ENCODE measurements around the gene RABL6.
A peak's percentile ranks its signal among the peaks of the same experiment; 100 is the strongest.
"Not testable (repeated sequence)": the region's sequence is repeated elsewhere in the genome, so short reads cannot be mapped to it uniquely, and the experiment has no call there.

Gene RABL6

DNA sequence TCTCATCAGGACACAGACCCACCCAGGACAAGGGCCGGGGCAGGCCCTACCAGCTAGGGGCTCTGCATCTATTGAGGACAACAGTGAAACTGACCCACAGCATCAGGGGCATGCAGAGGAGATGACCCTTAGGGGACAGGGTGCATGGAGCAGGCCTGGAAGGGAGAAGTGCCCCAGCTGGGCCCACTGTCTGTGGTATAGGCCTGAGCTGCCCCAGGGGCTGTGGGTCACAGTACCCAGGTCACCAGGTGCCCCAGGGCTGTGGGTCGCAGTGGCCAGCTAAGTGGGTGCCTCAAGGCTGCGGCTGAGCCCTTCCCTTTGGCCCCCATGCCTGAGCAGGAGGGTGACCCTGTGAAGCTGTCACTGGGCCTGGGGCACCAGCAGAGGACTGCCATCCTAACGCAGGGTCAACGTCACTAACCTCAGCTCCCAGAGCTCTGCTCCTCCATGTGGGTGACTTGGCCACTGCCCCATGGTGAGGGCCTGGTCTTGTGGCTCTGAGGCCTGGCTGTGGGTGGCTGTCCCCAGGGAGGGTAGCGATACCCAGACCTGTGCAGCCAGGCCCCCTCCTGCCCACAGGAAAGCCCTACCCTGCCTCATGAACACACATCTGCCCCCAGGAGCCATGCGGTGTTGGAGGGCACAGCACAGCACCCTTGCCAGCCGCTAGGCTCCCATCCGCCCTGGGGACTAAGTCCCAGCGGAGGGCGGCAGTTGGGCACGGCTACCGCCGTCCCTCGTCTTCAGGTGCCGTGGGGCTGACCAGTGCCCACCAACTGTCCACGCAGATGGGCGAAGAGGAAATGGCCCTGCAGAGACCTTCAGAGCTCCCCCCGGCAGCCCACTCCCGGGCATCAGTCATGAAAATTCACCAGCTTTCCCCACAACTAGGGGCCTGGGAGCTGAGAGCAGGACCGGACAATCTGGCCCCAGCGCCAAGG, 53.5 kb downstream of the RABL6 start:
- DNase-seq: no peak

DNA sequence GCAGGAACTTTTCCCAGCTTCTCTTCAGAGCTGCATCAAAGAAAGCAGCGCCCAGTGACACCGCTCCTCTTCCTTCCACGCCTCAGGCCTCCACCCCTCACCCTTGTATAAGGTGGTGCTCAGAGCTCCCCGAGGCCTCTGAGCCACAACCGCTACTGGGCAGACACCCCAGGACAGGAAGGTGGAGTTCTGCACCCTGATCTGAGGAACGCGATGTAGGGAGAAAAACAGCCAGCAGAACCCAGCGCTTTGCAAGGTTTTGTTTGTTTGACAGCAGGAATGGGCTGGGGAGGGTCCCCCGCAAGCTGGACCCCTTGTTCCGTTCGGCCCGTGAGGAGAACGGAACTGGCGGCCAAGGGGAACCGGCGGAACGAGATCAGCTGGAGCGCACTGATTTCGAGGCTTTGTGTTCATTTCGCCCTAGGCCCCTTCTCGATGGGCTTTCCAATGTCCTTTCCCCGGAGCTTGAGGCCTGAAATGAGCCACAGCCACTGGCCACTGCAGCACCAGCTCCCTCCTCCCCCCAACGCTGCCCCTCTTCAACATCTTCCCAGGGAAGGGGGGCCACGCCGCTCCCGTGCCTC, 54.2 kb downstream of the RABL6 start:
- DNase-seq: no peak

DNA sequence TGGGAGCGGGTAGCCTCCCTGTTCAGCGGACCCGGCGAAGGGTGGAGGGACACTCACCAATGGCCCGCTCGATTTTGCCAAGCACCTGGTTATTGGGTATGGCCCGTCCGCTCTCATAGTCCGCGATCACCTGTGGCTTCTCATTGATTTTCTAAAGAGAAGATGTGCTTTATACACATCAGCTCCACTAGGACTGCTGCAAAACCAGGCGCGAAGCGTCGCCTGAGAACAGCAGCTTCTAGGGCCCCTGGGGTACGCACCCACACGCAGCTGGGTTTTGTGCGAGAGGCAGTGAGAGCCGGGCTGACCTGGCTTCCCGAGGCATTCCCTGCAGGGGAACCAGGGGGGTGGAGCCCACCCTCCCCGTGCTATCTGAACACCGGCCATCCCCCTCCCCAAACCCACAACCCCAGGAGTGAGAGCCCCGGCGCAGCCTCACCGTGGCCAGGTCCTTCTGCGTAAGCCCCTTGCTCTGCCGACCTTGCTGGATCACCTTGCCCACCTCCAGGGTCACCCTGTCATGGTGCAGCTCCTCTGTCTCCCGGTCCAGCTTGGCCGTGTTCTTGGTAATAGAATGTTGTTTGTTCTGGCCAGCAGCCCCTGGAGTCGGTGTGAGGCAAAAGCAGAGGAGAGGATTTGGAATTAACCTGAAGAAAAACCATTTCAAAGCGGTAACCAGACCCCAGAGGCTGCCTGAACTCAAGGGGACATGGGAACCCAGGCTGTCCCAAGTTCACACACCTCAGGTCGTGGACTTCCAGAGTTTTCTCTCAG, 55.3 kb downstream of the RABL6 start:
- DNase-seq: no peak

DNA sequence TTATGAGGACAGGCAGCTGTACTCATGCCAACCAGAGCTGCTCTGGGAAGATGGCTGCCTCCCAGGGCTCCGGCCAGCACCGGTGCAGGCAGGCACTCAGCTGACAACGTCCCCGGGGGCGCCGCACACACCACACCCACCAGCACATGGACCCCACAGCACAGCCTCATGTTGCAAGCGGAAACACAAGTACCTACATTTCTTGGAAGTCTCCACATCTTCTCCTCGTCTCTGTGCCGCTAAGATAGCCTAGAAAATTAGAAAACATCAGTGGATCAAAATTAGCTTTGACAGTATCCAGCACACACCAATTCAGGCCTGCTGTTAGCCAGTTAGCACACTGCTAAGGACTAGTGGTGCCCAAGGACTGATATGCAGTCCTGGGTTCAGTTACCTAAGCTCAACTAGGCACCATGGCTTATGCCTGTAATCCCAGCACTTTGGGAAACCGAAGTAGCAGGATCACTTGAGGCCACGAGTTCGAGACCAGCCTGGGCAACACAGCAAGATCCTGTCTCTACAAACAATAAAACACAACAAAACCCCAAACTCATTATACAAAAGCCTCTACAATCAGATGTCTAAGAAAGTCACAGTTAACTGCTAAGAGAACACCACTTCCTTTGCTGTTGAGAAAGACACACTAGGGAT, 56.0 kb downstream of the RABL6 start:
- no peak for DNase-seq

DNA sequence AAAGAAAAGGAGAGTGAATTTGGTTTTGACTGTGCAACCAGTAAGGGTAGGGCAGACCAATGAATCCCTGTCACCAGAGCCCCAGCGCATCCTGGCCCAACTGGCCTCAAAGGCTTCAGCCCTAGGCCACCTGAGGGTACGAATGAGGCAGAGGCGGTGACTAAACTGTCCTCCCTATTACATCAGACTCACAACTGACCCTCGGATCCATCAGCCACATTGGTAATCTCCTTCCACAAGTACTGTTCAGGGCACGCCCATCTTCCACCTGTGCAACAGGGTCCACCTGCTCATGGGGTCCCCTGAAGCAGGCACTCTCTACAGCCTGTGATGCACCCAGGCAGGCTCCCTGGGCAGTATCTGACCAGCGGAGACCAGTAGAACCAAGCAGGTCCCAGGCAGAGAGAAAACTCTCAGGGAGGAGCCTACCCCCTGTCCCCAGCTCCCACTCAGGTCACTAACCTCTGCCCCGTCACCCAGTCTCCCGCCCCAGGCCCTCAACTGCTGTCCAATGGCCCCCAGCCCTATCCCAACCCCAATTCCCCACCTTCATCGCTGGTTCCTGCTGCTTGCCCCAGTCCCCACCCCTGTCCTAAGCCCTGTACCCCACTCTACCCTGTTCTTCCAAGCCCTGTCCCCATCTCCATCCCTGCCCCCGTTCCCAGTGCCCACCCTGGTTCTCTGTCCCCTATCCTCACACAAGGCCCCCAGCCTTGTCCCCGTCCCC, 57.5 kb downstream of the RABL6 start:
- DNase-seq: no peak

DNA sequence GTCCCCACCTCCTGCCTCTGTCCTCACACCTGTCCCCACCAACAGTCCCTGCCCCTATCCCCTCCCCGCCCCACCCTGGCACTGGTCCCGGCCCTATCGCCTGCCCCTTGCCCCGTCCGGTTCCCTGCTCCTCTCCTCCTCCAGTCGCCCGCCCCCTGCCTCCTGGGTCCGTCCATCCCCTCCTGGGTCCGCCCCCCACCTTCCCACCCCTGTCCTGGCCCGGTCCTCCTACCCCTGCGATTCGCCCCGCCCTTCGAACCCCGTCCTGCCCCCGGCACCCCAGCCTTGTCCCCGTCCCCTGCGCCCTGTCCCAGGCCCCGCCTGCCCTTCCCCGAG, 58.0 kb downstream of the RABL6 start:
- DNase-seq: no peak

DNA sequence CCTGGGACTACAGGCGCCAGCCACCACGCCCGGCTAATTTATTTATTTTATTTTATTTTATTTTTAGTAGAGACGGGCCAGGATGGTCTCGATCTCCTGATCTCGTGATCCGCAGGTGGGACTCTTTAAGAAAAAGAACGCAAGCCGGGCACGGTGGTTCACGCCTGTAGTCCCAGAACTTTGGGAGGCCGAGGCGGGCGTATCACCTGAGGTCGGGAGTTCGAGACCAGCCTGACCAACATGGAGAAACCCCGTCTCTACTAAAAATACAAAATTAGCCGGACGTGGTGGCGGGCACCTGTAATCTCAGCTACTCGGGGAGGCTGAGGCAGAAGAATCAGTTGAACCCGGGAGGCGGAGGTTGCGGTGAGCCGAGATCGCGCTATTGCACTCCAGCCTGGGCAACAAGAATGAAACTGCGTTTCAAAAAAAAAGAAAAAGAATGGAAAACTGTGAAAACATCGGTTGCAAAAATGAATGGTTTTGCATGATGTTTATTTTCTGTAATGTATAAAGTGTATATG, 59.2 kb downstream of the RABL6 start:
- DNase-seq: not testable (repeated sequence)

DNA sequence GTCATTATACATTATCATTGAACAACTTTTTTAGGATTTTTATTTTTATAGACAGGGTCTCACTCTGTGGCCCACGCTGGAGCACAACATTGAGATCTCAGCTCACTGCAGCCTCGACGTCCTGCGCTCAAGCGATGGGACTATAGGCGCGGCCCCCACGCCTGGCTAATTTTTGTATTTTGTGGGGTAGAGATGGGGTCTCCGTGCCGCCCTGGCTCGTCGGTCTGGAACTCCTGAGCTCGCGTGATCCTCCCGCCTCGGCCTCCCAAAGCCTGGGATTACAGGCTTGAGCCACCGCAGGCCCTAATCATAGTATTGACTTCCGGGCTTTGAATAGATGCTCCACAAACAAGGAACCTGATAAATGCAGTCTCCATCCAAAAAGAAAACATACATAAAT, 59.7 kb downstream of the RABL6 start:
- no peak for DNase-seq

DNA sequence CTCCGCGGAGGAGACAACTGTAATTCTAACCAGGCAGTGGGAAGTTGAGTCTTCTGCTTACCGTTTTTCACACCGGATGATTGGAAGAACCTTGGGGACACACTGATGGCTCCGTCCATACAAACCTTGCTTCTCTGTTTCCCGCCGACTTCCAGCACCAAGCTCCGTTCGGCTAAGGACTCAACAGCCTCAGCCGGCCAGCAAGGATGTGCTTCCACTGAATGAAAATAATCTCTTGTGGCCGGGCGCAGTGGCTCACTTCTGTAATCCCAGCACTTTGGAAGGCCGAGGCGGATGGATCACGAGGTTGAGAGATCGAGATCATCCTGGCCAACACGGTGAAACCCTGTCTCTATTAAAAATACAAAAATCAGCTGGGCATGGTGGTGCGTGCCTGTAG, 60.2 kb downstream of the RABL6 start:
- DNase-seq: no peak

DNA sequence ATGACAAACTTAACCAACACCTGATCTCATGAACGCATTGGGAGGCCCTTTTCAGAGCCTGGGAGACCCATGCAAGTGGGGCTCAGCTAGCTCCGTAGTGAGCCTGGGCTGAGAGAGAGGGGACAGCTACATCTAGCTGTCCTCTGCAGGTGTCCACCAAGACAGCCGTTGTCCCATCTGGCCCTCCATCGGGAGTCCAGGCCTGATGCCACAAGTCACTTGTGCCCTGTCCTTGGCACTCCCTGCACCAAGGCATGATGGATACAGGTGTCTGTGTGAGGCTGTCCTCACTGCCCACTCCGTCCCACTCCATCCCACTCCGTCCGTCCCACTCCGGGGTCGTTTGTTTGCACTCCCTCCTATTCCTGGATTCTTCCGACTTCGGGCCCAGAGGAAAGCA, 60.9 kb downstream of the RABL6 start:
- no peak for DNase-seq

DNA sequence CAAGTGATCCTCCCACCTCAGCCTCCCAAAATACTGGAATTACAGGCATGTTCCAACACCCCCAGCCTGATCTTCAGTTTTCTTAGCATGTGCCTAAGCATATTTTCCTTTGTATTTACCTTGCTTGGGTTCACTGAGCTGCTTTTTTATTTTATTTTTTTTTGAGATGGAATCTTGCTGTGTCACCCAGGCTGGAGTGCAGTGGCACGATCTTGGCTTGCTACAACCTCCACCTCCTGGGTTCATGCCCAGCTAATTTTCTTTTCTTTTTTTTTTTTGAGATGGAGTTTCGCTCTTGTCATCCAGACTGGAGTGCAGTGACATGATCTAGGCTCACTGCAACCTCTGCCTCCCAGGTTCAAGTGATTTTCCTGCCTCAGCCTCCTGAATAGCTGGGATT, 61.9 kb downstream of the RABL6 start:
- not testable (repeated sequence) for DNase-seq

DNA sequence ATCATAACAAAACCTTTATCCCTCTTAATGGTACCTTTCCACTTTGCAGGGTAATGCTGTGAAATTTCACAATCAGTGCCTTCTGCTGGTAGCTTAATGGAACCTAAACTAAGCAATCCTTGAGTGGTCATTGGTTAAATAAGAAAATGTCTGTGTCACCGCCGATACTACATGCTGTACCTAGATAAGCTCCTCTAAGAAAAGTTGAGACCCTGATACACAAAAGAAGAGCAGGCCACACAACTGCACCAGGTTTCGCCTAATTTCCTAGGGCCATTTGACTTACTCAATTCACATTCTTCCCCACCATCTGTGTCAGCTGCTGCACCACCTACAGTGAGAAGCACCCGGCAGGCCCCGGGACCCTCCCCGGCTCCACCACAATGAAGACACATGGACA, 67.4 kb downstream of the RABL6 start:
- DNase-seq: no peak

DNA sequence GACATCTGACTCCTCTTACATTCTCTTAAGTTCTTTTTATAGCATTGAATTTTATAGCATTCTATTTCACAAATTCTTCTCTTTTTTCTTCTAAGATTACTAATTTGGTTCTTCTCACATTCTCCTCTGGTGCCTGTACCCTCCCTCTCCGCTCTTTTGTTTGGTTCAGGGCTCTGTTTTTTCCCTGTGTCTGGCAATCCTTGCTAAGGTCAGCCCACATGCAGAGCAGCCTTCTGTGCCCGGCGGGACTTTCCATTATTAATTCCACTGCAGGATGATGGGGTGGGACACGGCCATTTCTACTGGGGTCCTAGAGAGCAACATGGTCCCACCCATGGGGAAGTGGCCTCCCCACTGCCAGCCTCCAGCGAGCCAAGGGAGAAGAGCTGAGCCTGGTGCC, 68.7 kb downstream of the RABL6 start:
- DNase-seq: no peak

DNA sequence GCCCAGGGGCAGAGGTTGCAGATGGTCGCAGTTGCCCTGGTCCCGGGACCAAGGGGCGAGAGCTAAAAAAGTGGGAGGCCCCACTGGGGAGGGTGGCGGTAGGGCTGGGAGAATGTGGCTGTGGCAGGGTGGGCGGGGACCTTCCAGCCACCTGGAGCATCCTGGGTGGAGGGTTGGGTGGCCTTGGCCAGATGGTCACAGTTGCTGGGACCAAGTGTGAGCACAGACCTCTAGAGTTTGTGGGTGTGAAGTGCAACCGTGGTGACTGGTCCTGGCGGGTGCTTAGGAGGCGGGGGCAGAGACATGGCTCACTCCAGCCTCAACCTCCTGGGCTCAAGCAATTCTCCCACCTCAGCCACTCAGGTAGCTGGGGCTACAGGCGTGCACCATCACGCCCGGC, 72.9 kb downstream of the RABL6 start:
- no peak for DNase-seq

DNA sequence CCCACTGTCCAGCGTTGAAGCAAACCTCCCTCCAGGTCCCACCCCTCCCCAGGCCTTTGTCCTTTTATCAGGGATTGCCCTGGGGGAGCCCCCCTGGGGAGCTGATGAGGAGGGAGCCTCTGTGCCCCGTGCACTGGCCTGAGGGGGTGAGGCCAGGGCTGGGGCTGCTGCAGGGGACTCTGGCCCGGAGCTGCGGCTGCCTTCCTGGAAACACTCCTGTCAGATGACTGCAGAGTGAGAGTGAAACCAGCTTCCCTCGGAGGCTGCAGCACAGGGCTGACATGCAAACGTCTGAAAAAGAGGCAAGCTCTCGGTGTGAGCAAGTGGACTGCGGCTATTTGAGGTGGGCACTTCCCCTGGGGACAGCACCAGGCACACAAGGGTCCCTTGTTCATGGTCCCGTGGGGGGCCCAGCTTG, 74.0 kb downstream of the RABL6 start:
- DNase-seq: no peak

DNA sequence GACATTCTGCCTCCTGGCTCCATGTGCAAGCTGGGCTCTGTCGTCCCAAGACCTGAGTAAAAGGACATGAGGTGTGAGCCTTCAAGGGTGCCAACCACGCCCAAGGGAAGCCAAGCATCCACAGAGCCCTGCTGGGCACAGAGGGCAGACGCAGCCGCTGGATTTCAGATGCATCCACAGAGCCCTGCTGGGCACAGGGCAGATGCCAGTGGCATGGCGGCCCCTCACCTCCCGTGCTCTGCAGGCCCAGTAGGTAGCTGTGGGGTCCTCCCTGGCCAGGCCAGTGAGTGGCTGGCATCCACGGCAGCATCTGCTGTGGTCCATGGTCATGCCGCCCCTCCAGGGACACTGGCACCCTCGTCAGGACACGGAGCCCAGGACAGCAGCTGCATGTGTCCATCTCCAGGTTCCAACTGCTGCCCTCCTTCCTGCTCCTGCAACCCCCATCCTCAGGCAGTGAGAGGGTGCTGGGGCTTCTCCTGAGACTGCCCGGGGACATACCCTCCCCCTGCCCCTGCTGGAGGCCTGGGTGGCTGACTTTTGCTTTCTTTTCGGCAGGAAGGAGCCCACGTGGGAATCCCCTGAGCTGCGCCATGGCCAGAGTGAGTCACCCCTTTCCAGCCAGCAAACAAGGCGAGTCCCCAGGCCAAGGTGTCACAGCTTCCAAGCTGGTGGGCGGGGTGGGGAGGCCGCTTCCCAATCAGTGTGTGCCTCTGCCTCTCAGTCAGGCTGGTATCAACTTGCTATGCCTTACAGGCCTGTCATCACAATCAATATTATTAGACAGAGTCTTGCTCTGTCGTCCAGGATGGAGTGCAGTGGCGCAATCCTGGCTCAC, 74.6 kb downstream of the RABL6 start:
- no peak for DNase-seq

DNA sequence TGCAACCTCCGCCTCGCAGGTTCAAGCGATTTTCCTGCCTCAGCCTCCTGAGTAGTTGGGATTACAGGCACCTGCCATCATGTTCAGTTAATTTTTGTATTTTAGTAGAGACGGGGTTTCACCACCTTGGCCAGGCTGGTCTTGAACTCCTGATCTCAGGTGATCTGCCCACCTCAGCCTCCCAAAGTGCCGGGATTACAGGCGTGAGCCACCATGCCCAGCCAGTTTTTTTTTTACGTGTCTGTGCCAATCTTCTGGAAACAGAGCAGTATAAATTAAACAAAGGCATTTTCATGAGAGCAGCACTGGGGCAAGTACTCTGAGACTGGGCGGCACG, 75.2 kb downstream of the RABL6 start:
- DNase-seq: not testable (repeated sequence)

DNA sequence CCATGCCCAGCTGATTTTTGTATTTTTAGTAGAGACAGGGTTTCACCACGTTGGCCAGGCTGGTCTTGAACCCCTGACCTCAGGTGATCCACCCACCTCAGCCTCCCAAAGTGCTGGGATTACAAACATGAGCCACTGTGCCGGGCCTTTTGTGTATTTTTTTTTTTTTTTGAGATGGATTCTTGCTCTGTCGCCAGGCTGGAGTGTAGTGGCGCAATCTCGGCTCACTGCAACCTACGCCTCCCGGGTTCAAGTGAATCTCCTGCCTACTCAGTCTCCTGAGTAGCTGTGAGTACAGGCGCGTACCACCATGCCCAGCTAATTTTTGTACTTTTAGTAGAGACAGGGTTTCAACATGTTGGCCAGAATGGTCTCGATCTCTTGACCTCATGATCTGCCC, 75.9 kb downstream of the RABL6 start:
- DNase-seq: not testable (repeated sequence)

DNA sequence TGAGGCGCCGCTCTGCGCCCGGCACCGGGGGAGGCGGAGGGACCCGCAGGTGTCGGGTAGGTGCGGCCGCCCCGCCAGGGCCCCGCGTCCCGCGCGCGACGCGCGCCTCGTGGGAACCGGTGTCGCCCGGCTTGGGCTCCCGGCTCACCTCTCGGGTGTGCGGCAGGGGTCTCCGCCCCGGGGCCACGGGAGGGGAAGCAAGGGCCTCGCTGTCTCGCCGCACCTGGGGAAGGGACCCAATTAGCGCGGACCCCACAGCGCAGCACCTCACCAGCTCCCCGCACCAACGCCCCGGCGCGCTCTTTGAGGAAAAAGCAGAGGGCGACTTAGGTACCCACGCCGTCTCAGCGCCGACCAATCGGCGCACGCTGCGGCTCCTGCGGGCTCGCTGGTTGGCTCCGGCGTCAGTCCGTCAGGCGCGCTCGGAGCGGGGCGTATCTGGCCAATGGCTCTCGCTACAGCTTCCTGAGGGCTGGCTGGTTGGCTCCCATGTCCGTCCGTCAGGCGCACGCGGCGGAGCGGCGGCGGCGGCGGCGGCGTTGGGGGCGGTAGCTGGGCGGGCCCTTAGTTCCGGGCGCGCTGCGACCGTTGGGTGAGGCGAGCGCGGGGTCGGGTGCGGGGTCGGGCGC, 78.3 kb downstream of the RABL6 start, which contains the start of gene TRAF2:
Gene TRAF2 (plus strand): TSS at position 567 of the 629 bp plus-strand sequence. CDS start 12,225 bp downstream, outside the sequence.
- peak; percentile 95 to 96 for DNase-seq

Measured in Kasumi-1 (cell line).